Measurements from ENCODE around the gene HTRA3.

Gene HTRA3

DNA sequence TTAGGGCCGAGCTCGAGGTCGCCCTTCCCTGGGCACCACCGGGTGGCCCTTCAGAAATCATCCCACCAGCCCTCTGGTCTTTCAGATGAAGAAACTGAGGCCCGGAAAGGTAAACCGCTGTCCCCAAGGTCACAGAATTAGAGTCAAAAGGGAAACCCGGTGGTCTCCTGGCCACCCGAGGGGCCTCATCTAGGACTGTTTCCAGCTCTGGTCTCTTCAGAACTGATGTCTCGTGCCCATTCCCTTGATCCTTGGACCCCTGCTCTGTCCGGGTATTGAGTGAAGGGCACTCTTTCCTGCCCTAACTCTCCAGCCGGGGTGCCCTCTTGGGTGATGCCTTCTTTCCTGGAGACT is 841 bp downstream of the HTRA3 start:
- DNase-seq: no peak

DNA sequence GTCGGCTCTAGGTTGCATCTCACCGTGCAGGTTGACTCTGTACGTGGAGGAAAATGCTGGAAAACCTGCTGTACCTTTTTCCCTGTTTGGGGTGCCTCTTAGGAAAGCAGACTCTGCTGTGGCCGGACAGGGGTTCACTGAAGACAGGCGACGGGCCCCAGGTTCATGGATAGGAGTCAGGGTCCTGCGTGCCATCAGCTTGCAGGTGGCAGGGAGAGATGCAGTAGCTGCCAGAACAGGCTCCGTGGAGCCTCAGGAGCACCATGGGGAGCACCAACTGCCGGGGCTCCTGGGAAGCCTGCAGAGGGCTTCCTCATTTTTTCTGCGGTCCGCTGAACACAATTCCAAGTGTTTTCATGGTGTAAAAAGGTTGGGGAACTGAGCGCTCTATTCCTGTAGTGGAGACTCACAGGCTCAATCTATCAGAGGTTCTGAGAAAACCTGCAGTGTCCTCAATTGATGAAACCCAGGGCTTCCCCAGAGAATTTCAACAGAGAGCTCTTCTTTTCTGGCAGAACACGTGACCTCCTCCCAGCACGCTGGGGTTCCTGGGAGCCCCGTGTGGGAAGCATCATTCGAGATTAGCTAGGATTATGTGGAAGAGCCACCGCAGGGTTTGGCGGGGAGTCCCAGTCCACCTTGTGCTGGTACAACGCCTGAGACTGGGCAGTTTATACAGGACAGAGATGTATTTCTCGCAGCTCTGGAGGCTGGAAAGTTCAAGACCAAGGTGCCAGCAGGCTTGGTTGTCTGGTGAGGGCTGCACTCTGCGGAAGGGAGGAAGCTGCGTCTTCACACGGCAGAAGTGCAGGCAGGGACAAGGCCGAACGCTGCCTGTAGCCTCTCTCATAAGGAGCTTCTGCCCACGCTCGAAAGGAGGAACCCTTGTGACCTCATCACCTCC is 1.6 kb downstream of the HTRA3 start:
- no peak for DNase-seq

DNA sequence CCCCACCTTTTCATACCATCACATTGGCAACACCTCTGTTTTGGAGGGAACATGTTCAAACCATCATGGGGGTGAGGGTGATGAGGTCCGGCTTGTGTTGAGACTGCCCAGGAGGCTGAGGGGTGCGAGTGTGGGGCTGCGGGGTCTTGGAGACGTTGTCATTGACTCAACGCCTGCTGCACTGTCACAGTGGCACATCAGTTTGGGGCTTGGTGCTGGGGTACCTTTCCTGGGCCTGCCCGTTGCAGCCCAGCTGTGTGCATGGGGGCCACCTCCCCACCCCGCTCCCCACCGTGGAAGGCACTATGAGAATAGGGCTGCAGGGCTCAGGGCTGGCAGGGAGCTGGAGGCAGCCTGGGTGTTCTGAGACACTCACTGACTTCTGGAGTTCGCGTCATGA is 2.3 kb downstream of the HTRA3 start:
- DNase-seq: no peak

DNA sequence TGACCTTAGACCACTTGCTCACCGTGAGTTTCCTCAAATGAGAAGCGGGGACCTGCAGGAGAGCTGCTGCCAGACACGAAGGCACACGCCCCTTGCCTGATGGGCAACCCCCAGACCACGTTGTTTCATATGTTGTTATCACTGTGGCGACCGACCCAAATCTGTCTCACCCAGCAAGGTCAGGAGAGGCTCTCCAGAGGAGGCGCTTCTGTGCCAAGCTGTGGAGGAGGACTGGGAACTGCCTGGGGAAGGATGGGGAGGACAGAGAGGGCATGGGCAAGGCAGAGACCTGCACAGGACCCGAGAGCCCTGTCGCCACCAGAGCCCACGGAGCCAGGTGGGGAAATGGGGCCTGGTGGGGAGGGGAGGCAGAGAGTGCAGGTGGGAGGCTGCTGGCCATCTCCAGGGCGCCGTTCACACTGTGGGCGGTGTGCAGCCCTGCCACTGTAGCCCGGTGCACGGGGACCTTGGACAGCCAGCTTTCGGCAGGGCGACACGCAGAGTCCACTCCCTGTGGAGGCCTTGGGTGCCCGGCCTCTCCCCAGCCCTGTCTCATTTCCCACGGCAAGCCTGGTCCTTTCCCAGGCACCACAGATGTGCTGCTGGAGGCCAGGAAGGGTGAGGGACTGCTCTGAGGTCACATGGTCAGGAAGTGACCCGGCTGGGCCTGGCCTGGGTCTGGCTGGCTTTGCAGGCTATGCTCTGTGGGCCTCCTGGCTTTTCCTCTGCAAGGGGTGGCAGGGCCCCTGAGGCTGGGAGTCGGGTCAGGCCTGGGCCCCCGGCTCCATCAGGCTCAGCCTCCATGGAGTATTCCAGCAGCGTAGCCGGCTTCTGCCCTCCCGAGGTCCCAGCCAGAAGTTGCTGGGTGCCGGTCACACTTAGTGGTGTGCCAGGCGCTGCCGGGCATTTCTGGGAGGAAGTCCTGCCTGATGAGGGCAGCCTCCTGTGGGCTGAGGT is 3.2 kb downstream of the HTRA3 start:
- no peak for DNase-seq

DNA sequence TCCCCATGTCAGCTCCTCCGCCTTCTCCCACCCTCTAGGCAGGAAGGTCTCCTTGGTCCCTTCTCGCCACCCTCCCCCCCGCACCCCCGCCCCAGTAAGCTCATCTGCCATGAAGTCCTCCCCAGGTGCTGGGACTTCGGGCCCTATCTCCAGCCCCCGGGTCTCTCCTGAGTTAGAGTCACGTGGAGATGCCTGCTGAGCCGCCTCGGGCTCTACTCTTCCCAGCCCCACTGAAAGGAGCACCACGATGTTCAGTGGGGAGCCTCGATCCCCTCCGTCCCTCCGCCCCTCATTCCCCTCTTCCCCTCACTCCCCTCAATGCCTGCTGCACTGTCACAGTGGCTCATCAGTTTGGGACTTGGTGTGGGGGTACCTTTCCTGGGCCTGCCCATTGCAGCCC is 3.9 kb downstream of the HTRA3 start:
- no peak for DNase-seq

DNA sequence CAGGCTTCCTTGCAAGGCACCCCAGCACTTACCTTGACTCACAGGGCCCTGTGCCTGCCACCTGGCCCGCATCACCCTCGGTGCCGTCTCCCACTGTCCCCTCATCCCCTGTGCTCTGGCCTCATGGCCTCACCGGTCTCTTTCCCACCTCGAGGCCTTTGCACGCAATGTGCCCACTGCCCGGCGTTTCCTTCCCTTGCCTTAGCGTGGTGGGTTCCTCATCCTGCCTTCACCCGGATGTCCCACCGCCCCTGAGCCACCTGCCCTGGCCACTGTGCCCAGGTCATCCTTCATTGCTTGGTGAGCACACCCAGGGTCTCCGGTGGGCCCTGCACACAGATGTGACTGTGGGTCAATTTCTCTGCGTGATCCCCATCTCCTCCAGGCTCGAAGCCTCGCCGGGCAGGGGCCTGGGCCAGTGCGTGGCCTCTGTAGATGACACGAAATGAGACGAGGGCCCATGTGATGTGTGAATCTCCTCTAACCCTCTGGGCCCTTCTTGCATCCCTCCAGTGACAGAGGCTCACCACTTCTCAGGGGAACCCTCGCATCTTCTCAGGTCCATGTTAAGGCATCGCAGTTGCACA is 4.6 kb downstream of the HTRA3 start:
- no peak for DNase-seq

DNA sequence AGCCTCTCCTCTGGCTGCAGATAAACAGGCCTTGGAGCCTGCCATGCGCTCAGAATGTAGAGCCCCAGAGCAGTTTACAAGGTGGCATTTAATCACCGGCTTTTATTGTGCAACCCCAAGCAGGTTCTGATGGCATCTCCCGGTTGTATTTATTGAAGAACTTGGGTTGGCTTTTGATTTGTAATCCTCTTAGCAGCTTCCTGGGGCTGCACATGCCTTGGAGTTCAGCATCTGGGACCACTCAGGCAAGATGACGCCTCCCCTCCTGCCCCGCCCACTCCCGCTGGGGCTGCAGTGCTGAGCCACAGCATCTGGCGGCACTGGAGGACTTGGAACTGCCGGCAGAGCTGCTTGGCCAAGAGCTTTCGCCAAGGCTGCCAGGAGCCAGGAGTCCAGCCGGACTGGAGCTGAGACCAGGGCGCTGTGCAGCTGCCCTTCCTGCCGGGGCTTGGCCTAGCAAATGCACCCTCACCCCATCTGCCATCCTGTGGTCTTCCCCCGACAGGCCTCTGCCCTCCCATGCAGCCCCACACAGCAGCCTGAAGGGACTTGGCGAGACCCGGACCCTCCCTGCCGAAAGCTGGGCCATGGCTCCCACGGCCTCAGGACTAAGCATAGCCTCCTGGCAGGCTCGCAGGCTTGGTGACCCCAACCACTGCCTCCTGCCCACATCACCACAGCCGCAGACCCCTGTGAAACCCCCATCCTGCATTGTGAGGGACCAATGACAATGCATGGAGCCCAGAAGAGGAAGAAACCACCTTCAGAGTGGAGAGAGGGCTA is 5.4 kb downstream of the HTRA3 start:
- peak; percentile 36 for DNase-seq

DNA sequence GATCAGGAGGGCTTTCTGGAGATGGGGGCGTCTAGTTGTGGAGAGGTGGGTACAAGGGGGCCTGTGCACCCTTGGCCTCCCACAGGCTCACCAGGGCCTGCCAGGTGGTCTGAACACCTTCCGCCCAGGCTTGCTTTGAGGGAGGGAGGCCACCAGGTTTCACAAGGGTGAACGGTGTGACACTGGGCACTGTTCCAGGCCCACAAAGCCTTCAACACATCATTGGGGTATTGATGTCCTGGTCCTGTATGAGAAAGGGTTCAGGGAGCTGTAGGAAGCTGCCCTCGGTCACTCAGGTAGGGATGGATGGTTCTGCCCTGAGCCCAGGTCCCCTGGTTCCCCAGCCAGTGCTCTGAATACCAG is 6.0 kb downstream of the HTRA3 start:
- peak; percentile 2 for DNase-seq

DNA sequence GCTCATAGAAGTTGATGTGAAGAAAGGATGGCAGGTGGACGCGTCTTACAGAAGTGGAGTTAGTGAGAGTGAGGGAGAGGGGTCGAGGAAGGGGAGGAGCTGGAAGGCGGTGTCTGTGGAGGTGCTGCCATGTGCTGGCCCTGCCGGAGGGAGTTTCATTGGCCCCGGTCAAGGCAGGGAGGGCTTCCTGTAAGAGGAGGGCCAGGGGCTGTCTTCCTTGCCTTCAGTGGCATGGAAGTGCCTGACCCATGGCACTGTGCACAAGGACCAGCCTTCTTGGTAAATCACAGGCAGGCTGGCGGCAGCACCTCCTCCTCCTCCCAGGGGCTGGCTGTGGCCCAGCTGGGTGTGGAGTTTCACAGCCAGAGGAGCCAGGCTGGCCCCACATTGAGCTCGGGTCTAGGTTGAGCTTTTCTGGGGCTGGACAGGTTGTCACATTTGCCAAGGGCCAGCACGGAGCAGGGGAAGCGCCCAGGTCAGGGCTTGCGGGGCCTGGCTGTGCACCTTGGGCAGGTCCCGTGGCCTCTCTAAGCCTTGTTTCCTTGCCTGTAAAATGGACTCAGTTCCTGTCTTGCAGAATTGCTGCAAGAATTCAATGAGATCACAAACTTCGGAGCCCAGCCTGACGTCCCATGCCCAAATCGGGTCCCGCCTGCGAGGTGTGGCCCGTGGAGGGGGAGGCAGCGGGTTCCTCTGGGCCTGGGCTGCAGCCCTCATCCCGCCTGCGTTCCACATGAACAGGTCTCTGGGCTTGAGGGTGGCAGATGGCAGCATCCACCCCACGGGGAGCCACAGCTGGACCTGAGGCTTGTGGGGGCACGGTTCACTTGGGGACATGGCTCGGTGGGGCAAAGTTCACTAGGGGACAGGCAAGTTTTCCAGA is 7.0 kb downstream of the HTRA3 start:
- DNase-seq: no peak

DNA sequence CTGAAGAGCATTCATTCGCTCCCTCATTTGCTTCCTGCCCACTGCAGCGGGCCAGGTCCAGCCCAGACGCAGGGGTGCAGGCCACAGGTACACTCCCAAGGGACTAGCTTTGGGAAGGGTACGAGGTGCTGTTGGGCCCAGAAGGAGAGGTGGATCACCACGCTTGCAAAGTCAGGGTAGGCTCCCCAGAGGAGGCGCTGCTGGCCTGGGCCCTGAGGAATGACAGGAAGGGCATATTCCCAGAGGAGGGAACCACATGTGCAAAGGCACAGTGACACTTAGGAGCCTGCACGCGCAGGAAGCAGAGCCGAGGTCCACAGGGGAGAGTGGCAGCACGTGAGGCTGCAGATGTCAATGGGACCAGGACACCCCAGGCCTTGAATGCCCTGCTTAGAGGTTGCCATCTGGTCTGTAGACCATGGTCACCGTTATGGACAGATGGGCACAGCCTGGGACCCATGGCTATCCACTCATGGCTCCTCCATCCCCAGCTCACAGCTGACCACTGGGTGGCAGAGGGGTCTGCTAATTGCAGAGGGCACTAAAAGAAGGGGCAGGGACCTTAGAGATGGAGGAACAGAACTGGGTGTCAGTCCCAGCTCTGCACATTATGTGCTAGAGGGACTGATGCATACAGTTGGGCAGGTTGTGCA is 7.9 kb downstream of the HTRA3 start:
- no peak for DNase-seq

DNA sequence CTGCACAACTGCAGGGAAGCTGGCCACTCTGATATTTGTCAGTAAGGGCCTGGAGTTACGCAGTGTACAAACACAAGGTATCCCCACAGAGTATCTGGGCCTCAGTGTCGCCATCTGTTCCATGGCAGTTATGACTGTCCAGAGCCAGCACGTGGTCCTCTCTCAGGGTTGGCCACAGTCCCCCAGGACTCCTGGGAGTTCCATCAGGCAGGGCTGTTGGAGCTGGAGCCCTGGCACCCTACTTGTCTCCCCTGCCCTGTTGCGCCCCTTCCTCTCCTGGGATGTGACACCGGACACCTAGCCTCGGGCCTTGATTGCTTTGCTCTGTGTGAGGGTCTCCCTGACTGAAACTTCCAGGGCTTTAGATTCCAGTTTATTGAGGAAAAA is 8.4 kb downstream of the HTRA3 start:
- no peak for DNase-seq

DNA sequence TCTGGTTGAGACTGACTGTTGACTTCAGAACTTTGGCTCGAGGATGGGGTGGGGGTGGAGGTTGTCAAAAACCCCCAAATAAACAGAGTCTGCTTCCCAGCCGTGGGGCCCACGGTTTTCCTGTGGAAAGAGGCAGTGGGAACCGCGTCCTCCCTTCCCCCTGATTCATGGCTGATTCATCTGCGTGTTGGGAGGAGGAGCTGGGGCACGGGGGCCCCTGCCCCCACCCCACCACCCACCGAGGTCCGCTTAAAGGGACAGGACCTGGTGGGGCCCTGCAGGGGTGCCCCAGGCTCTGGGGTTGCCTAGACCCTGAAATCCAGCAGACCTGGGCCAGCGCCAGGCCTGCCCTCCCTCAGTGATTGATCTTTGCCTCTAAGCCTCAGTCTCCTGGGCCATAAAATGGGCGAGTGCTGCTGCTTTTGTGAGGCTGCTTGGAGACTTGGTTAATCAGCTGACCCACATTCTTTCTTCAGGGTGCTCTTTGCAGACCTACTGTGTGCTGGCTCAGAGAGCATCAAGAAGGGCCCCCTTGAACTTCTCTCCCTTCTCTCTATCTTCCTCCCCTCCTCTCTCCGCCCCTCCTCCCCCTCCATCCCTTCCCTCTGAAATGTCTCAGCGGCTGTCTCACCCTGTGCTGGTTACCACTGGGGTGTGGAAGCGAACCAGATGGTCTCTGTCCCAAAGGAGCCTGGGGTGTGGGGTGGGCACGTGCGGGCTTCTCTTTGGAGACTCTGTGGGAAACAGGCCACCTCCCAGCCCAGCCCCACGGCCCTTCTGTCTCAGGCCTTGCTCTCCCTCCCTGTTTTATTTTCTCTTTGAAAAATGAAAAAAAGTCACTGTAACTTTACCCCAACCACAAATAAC is 9.1 kb downstream of the HTRA3 start:
- DNase-seq: no peak

DNA sequence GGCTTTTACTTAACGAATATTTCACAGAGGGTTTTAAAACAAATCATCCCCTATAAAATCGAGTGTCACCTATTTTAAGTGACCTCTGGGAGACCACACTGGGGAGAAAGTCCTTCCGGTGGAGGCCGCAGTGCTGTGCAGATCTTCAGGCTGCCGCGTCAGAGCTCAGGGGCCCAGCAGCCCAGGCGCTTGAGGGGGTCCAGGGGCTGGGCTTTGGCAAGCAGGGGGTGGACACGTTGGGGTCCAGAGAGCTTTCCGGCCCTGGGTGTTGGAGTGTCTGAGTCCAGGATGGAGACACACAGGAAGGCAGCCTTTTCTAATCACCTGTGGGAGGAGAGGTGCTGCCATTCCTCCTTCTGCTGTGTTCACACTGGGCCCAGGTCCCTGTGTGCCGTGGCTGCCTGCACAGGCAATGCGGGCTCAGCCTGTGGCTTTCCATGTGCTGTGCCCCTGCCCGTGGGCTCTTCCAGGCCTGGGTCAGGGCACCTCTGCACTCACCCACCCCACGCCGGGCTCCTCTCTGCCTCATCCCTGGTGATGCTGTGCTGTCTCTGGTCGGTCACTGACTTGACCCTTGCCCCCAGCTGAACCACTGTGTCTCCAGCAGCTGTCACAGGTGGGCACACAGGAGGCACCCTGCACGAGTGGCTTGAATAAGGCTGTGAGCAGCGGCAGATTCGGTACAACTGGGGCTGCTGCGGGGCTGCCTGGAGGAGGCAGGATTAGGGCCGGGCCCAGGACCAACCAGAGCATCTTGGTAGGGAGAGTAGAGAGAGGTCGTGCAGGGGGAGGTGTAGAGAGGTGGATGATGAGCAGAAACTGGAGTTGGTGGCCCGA is 10.0 kb downstream of the HTRA3 start:
- no peak for DNase-seq

DNA sequence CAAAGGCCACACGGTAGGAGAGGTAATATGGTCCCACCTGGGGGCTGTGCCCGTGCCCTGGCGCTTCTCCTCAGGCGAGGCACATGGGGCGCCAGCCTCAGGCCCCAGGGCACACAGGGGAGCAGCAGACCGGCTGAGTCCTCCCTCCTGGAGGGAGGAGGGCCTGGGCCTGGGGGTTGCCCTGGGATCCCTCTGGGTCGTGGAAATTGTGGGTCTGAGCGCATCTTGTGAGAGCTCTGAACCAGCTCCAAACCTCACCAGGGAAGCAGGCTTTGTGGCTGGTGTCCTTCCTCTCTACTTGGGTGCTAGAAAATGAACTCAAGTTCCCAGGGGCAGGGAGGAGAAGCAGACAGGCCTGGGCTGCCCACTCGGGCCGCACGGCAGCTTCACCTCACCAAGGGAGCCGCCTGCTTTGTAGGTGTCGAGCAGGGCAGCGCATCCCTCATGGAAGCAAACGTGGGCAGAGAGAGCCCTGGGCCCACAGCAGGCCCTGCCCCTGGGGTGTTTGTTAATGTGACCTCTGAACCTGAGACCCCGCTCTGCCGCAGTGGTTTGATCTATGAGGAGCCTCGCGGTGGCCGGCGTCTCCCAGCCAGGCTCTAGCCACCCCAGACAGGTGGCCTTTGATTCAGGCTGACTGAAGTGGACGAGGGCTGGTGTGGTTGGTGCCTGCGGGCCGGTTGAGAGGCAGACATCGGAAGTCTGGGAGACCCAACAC is 10.8 kb downstream of the HTRA3 start:
- no peak for DNase-seq

DNA sequence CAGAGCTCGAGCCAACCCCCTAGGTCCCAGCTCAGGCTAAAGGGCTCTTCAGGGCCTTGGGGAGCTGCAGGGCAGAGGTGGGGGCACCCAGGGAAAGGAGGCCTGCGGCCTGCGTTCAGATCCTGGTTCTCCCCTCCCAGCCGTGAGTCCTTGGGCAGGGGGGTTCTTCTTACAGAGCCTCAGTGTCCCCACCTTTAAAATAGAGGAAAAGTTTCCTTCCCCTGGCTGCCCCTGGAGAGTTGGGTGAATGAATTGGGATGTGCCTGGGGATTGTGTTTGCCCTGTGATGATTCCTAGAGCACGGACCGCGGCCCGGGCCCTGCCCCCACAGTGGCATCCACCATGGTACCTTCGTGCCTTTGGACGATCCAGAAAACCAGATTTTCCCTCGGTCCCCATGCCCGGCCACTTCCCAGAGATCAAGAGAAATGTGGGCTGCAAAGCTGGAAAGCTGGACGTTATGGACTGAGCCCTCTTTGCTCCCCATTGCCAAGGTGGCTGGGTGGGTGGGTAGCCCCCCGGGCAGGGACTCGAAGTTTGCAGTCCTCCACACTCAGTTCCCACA is 11.4 kb downstream of the HTRA3 start:
- DNase-seq: no peak

DNA sequence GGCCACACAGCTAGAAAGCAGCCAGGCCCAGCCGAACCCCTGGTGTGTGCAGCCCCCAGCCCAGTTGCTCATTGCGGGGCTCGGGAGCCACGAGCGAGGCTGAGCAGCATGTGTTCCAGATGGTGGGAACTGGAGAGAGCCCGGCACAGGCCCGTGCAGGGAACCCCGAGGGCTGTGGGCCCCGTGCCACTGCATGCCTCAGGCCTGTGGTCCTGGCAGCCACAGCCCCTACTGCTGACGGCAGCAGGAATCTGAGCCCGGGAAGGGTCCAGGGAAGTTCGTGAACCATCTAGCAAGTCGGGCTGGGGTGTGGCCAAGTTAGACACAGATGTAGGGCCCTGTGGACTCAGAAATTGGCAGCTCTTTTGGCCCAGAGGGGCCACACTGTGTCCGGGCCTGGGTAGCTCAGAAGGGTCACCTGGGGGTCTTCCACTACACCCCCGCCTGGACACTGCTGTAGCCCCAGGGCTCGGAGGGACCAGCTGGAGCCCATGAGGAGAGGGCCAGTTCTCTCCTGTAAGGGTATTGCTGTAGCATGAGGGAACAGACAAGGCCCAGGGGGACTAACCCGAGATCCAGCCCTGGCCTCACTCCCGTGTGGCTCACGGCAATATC is 12.1 kb downstream of the HTRA3 start:
- DNase-seq: no peak

DNA sequence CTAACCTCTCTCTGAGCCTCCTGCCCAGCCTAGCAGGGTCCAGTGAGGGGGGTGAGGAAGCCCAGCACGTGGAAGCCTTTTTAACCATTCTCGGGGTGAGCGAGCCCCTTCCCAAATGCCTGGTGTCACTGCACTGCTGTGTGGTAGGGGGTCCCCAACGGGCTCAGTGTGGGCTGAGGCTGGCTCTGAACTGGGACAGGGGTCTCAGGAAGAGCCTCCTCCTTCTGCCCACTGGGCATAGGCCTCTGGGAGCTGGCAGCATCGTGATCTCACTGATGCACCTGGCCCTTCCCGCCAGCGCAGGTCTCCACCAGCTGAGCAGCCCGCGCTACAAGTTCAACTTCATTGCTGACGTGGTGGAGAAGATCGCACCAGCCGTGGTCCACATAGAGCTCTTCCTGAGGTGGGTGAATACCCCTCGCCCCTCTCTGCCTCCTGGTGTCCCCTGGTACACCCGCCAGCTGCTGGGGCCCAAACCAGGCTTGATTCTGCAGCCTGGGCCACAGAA is 12.6 kb downstream of the HTRA3 start:
- no peak for DNase-seq

DNA sequence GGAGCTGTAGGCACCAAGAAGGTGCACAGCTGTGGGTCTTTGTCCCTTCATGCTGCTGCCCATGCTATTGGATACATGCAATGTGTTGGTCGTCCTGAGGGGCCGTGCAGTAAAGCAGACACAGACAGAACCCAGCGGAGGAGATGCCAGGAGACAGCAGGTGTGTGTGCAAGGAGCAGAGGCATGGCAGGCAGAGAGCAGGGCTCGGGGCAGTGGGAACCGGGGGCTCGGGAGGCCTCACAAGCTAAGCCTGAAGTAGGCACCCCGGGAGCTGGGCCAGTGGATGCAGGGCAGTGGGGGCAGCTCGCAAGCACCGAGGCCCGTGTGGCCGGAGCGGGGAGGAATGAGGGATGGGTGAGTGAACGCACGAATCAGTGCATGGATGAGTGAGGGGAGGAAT is 13.2 kb downstream of the HTRA3 start:
- no peak for DNase-seq

Data from DMS79 treated with DMSO at 0.1 percent for 48 hours (cell line).